Measurements from ENCODE around the gene ACER3. TPM values are rescaled to one million over a fixed set of nuclear protein-coding genes. Genes with fewer than 3 reads are reported as not detected.

ACER3 gene
- total and polyA plus RNA-seq, 4 donors = 1.9 to 5.9 (median 4.2) TPM

GRCh38 chr11:76972051-76972450, 111.3 kb downstream of the ACER3 start:
- H3K4me1 ChIP-seq (ENCODE audit: control insufficient read depth in 4 of 4, insufficient read depth in 4 of 4, low read length in 3 of 4) = no peaks in the 10 kb centered on the region
- H3K9ac ChIP-seq (ENCODE audit: low read depth in 1 of 2, low read length in 2 of 2) = no peak overlapping the region
- H3K27ac ChIP-seq (ENCODE audit: low read depth in 1 of 2, low read length in 2 of 2) = no peak overlapping the region
- H3K4me3 ChIP-seq (ENCODE audit: low read depth in 1 of 3, low read length in 3 of 3) = no peak overlapping the region
- H3K27me3 ChIP-seq (ENCODE audit: control insufficient read depth in 4 of 4, insufficient read depth in 4 of 4, low read length in 3 of 4) = no peaks in the 10 kb centered on the region
- no peak for DNase-seq (ENCODE audit: low spot score)
- no peaks in the 10 kb centered on the region for H3K9me3 ChIP-seq (ENCODE audit: control insufficient read depth in 4 of 4, low read length in 3 of 4)
- no peak for TF ChIP-seq JUND (IDR thresholded peaks at IDR 0.05)
- TF ChIP-seq FOXA1 (IDR thresholded peaks at IDR 0.05) = no peak
- no peak for TF ChIP-seq HNF4G (IDR thresholded peaks at IDR 0.05)
- TF ChIP-seq EGR1 (IDR thresholded peaks at IDR 0.05; ENCODE audit: low read depth in 2 of 2) = no peak
- no peak for TF ChIP-seq TAF1 (conservative IDR thresholded peaks at IDR 0.05)
- no peak for TF ChIP-seq MAX (IDR thresholded peaks at IDR 0.05)
- peaks cover 0 to 2% (median 0%) of the 10 kb centered on the region in 4 donors for H3K36me3 ChIP-seq (ENCODE audit: control insufficient read depth in 4 of 4, insufficient read depth in 3 of 4, low read depth in 1 of 4, low read length in 3 of 4)

GRCh38 chr11:76974179-76974891, 113.6 kb downstream of the ACER3 start:
- H3K27ac ChIP-seq (ENCODE audit: low read depth in 1 of 2, low read length in 2 of 2) = no peak overlapping the region
- WGBS = 63% methylated on average over 2 of the region's 2 CpGs
- TF ChIP-seq REST (IDR thresholded peaks at IDR 0.05) = no peak
- TF ChIP-seq YY1 (IDR thresholded peaks at IDR 0.05) = no peak
- TF ChIP-seq ZBTB33 (IDR thresholded peaks at IDR 0.05) = no peak
- TF ChIP-seq RAD21 (IDR thresholded peaks at IDR 0.05) = no peak
- TF ChIP-seq EGR1 (IDR thresholded peaks at IDR 0.05; ENCODE audit: low read depth in 2 of 2) = no peak
- no peak for TF ChIP-seq SP1 (IDR thresholded peaks at IDR 0.05)
- no peak for TF ChIP-seq TAF1 (conservative IDR thresholded peaks at IDR 0.05)
- no peak for TF ChIP-seq JUND (IDR thresholded peaks at IDR 0.05)
- TF ChIP-seq FOXA2 (IDR thresholded peaks at IDR 0.05) = no peak
- TF ChIP-seq FOXA1 (IDR thresholded peaks at IDR 0.05) = no peak
- no peak for TF ChIP-seq HNF4G (IDR thresholded peaks at IDR 0.05)
- no peak for TF ChIP-seq RXRA (IDR thresholded peaks at IDR 0.05)
- no peak for TF ChIP-seq CTCF (IDR thresholded peaks at IDR 0.05; ENCODE audit: low read depth, low read length, missing input control)
- TF ChIP-seq HNF4A (conservative IDR thresholded peaks at IDR 0.05) = no peak
- TF ChIP-seq NR2F2 (IDR thresholded peaks at IDR 0.05) = no peak
- no peak for TF ChIP-seq MAX (IDR thresholded peaks at IDR 0.05)
- no peak for TF ChIP-seq ATF3 (IDR thresholded peaks at IDR 0.05)
- no peak for TF ChIP-seq GABPA (IDR thresholded peaks at IDR 0.05 in 1 of 2, conservative IDR thresholded peaks at IDR 0.05 in 1 of 2)
- H3K9ac ChIP-seq (ENCODE audit: low read depth in 1 of 2, low read length in 2 of 2) = no peak overlapping the region
- H3K36me3 ChIP-seq (ENCODE audit: control insufficient read depth in 4 of 4, insufficient read depth in 3 of 4, low read depth in 1 of 4, low read length in 3 of 4) = peaks cover 0 to 2% (median 0%) of the 10 kb centered on the region in 4 donors
- H3K4me3 ChIP-seq (ENCODE audit: low read depth in 1 of 3, low read length in 3 of 3) = no peak overlapping the region
- no peaks in the 10 kb centered on the region for H3K4me1 ChIP-seq (ENCODE audit: control insufficient read depth in 4 of 4, insufficient read depth in 4 of 4, low read length in 3 of 4)
- no peak for DNase-seq (ENCODE audit: low spot score)
- no peaks in the 10 kb centered on the region for H3K27me3 ChIP-seq (ENCODE audit: control insufficient read depth in 4 of 4, insufficient read depth in 4 of 4, low read length in 3 of 4)
- H3K9me3 ChIP-seq (ENCODE audit: control insufficient read depth in 4 of 4, low read length in 3 of 4) = no peaks in the 10 kb centered on the region

Measured in liver (tissue), 9 donors.